IPS-20b (cell line): ENCODE results near the gene RTCB.
"Not testable (repeated sequence)": the region's sequence is repeated elsewhere in the genome, so short reads cannot be mapped to it uniquely, and the experiment has no call there.

Experiments
- H3K27ac ChIP-seq: one replicate; pipeline ENCODE4 v1.5.1; 2013; ENCODE audit warnings: low read length
- H3K27me3 ChIP-seq: 2 replicates; pipeline ENCODE4 v1.6.1; 2013; ENCODE audit warnings: mild to moderate bottlenecking, low read length, inconsistent platforms; ENCODE audit not compliant: insufficient read depth
- H3K36me3 ChIP-seq: 2 replicates; pipeline ENCODE4 v1.6.1; 2013; ENCODE audit warnings: low read depth, mild to moderate bottlenecking, inconsistent platforms, low read length, moderate library complexity; ENCODE audit not compliant: insufficient read depth
- H3K4me1 ChIP-seq: 2 replicates; pipeline ENCODE4 v1.6.1; 2013; ENCODE audit warnings: mild to moderate bottlenecking, control low read depth, inconsistent platforms, low read length, moderate library complexity; ENCODE audit not compliant: insufficient read depth
- H3K4me3 ChIP-seq: 2 replicates; pipeline ENCODE4 v1.5.1; 2013; ENCODE audit warnings: mild to moderate bottlenecking, low read length, inconsistent platforms
- H3K9ac ChIP-seq: 2 replicates; pipeline ENCODE4 v1.6.1; 2013; ENCODE audit warnings: low read depth, mild to moderate bottlenecking, inconsistent platforms, low read length, moderate library complexity
- H3K9me3 ChIP-seq: 2 replicates; pipeline ENCODE4 v1.6.1; 2013; ENCODE audit warnings: mild to moderate bottlenecking, low read depth, low read length, inconsistent platforms; ENCODE audit not compliant: insufficient read depth

RTCB gene

GRCh38 chr22:32354360-32355351 is 57.4 kb downstream of the RTCB start:
- Histone ChIP-seq H3K27ac (no peak overlapping the region), H3K9ac (no peak overlapping the region), H3K4me3 (no peak overlapping the region), H3K4me1 (peaks cover 5% of the 10 kb centered on the region; the same call in 1 of the 2 replicates), H3K27me3 (no peaks in the 10 kb centered on the region), H3K9me3 (no peaks in the 10 kb centered on the region), H3K36me3 (no peaks in the 10 kb centered on the region)

GRCh38 chr22:32353840-32354239 is 58.2 kb downstream of the RTCB start:
- no peaks in the 10 kb centered on the region for H3K27me3 ChIP-seq
- no peaks in the 10 kb centered on the region for H3K9me3 ChIP-seq
- H3K4me1 ChIP-seq = peaks cover 5% of the 10 kb centered on the region; the same call in 1 of the 2 replicates
- no peak overlapping the region for H3K27ac ChIP-seq
- no peaks in the 10 kb centered on the region for H3K36me3 ChIP-seq
- no peak overlapping the region for H3K4me3 ChIP-seq
- H3K9ac ChIP-seq = no peak overlapping the region

DNA sequence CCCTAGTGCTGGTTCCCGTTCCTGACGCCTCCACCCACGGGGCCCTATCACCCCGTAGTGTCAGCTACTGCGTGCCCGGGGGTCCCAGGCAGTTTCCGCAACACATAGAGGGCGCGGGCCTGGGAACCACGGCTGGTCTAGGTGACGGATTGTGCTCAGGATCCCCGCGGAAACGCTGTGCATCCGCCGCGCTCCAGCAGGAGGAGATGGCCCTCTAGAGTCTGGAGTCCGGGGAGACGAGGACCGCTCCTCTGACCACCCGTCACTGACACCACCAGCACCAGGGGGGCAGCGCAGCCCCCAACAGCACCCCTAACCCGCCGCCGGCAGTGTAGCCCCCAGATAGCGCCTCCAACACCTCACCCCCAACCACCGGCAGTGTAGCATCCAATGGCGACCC is 58.8 kb downstream of the RTCB start:
- Histone ChIP-seq H3K4me1 (peaks cover 5% of the 10 kb centered on the region; the same call in 1 of the 2 replicates), H3K36me3 (no peaks in the 10 kb centered on the region), H3K4me3 (no peak overlapping the region), H3K27me3 (no peaks in the 10 kb centered on the region), H3K9me3 (no peaks in the 10 kb centered on the region), H3K27ac (no peak overlapping the region), H3K9ac (no peak overlapping the region)

GRCh38 chr22:32352681-32353080 is 59.4 kb downstream of the RTCB start:
- Histone ChIP-seq H3K27me3 (no peaks in the 10 kb centered on the region), H3K4me3 (no peak overlapping the region), H3K4me1 (peaks cover 5% of the 10 kb centered on the region; the same call in 1 of the 2 replicates), H3K27ac (no peak overlapping the region), H3K9me3 (no peaks in the 10 kb centered on the region), H3K36me3 (no peaks in the 10 kb centered on the region), H3K9ac (no peak overlapping the region)

DNA sequence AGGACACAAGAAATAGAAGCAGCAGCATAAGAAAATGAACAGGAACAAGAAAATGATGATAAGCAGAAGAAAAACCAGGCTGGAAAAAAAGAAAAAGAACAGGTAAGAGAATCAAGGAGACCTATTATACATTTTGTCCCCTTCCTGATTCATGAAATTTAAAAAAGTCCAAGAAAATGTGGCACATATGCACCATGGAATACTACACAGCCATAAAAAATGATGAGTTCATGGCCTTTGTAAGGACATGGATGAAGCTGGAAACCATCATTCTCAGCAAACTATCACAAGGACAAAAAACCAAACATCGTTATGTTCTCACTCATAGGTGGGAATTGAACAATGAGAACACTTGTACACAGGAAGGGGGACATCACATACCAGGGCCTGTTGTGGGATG is 60.2 kb downstream of the RTCB start:
- H3K9me3 ChIP-seq, H3K9ac ChIP-seq, H3K27ac ChIP-seq, H3K4me3 ChIP-seq, H3K36me3 ChIP-seq, H3K4me1 ChIP-seq, H3K27me3 ChIP-seq: not testable (repeated sequence)

DNA sequence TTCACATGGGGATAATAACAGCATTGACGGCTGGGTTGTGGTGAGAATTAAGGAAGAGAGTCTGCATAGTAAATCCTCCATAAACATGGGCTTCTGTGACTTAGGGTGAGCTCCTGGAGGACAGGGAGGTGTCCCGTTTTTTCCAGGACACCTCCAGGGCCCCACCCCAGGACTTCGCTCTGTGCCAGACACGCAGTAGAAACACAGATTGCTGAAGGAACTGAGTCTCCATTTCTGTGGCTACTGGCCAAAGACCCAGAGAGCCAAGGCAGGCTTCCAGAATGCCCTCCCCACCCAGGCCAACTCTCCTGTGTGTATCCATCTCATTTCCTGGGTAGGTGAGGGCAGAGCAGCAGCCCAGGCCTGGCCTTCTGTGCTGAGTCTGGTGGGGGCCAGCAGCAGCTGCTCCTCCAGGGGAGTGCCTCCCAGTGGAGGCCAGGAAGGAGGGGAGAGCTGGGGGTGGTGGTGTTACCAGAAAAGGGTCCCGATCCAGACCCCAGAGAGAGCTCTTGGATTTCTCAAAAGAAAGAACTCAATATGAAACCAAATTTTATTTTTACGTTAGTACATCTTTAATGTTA is 63.9 kb downstream of the RTCB start:
- Histone ChIP-seq H3K4me3 (no peak overlapping the region), H3K9me3 (no peaks in the 10 kb centered on the region), H3K27ac (no peak overlapping the region), H3K9ac (no peak overlapping the region), H3K27me3 (peaks cover 4% of the 10 kb centered on the region; the same call in 1 of the 2 replicates), H3K4me1 (no peaks in the 10 kb centered on the region), H3K36me3 (no peaks in the 10 kb centered on the region)

- H3K9ac ChIP-seq = no peak overlapping the region
- H3K4me1 ChIP-seq = no peaks in the 10 kb centered on the region
- no peak overlapping the region for H3K27ac ChIP-seq
- no peaks in the 10 kb centered on the region for H3K9me3 ChIP-seq
- peaks cover 21% of the 10 kb centered on the region for H3K27me3 ChIP-seq
- H3K36me3 ChIP-seq = no peaks in the 10 kb centered on the region
- H3K4me3 ChIP-seq = no peak overlapping the region
Observed at GRCh38 chr22:32343941-32344340, 68.1 kb downstream of the RTCB start.

- no peaks in the 10 kb centered on the region for H3K9me3 ChIP-seq
- no peak overlapping the region for H3K9ac ChIP-seq
- no peak overlapping the region for H3K4me3 ChIP-seq
- H3K27ac ChIP-seq = no peak overlapping the region
- H3K36me3 ChIP-seq = no peaks in the 10 kb centered on the region
- no peaks in the 10 kb centered on the region for H3K4me1 ChIP-seq
- peaks cover 21% of the 10 kb centered on the region for H3K27me3 ChIP-seq
Observed at GRCh38 chr22:32342977-32343376, 69.1 kb downstream of the RTCB start.

DNA sequence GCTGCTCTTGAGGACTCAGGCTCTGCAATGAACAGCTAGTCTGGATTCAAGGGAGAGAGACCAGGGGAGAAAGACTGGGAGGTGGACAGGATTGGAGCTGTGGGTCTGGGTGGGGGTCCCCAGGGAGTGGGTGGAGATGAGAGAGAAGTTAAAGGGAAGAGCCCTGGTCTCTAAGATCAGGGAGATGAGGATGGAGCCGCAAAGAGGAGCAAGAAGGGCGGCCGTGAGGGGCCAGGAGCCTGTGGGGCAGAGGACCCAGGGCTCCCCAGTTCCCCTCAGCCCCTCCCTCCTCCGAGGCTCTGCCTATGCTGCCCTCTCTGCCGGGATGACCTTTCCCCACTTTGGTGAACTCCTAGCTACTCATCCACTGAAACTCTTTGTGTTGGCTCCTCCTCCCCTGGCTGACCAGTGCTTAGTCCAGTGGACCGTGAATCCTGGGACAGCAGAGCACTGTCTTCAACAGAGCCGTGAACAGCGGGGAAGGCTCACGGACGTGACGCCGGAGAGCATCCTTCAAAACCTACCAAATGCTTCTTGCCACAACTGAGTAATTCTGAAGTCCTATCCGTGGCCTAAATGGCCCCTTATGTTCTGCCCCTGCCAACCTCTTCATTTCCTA is 70.8 kb downstream of the RTCB start:
- H3K4me1 ChIP-seq = peaks cover 6% of the 10 kb centered on the region; the same call in 1 of the 2 replicates
- no peak overlapping the region for H3K9ac ChIP-seq
- no peaks in the 10 kb centered on the region for H3K36me3 ChIP-seq
- H3K27me3 ChIP-seq = peaks cover 21% of the 10 kb centered on the region
- no peak overlapping the region for H3K27ac ChIP-seq
- H3K9me3 ChIP-seq = no peaks in the 10 kb centered on the region
- no peak overlapping the region for H3K4me3 ChIP-seq

DNA sequence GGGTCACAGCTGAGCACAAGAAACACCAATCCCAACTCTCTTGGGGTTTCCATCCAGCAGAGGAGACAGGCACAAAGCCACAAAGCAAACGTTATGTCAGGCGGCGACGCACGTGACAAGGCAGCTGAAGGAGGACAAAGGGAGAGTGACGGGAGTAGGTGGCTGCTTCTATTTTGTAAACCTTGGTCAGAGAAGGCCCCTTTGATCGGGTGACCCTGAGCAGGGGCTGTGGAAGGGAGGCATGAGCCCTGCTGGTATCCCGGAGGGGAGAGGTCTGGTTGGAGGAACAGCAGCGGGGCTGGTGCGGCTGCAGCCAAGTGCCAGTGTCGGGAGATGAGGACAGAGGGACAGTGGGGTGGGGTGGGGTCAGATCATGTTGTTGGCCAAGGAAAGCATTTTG is 71.6 kb downstream of the RTCB start:
- peaks cover 13% of the 10 kb centered on the region; the same call in 1 of the 2 replicates for H3K4me1 ChIP-seq
- no peak overlapping the region for H3K4me3 ChIP-seq
- H3K9ac ChIP-seq = no peak overlapping the region
- no peaks in the 10 kb centered on the region for H3K9me3 ChIP-seq
- no peak overlapping the region for H3K27ac ChIP-seq
- H3K27me3 ChIP-seq = peaks cover 21% of the 10 kb centered on the region
- no peaks in the 10 kb centered on the region for H3K36me3 ChIP-seq

GRCh38 chr22:32339190-32340012 is 72.6 kb downstream of the RTCB start:
- Histone ChIP-seq H3K9ac (no peak overlapping the region), H3K27ac (no peak overlapping the region), H3K4me3 (no peak overlapping the region), H3K9me3 (no peaks in the 10 kb centered on the region), H3K36me3 (no peaks in the 10 kb centered on the region), H3K4me1 (peaks cover 13% of the 10 kb centered on the region; the same call in 1 of the 2 replicates), H3K27me3 (peaks cover 21% of the 10 kb centered on the region)
